HFF-Myc (cell line): ENCODE data around the gene KREMEN1.
"Not testable (repeated sequence)": the region's sequence is repeated elsewhere in the genome, so short reads cannot be mapped to it uniquely, and the experiment has no call there.

ENCODE experiments used
- DNase-seq: peaks from one replicate; pipeline ENCODE4 v3.0.0-alpha.2; 2011; ENCODE audit warnings: low read depth; ENCODE audit errors: extremely low read depth
- H3K4me3 ChIP-seq: replicated peaks from 2 replicates; pipeline ENCODE4 v1.5.1; 2011; ENCODE audit warnings: low read depth, mild to moderate bottlenecking, control low read depth, low read length
- CTCF ChIP-seq: IDR thresholded peaks from 2 replicates; pipeline ENCODE4 v1.5.1; 2012; ENCODE audit warnings: mild to moderate bottlenecking, low read depth, low read length, control low read depth; ENCODE audit errors: missing control alignments

Gene KREMEN1

GRCh38 chr22:29114392-29114791, 41.6 kb downstream of the KREMEN1 start:
- no peak overlapping the region for H3K4me3 ChIP-seq
- TF ChIP-seq CTCF = no peak
- no peak for DNase-seq

- TF ChIP-seq CTCF = no peak
- no peak for DNase-seq
- no peak overlapping the region for H3K4me3 ChIP-seq
These were observed 43.0 kb downstream of the KREMEN1 start for GRCh38 chr22:29115682-29116288.

- DNase-seq = no peak
- no peak overlapping the region for H3K4me3 ChIP-seq
These were observed 43.7 kb downstream of the KREMEN1 start for GRCh38 chr22:29116397-29117123.

GRCh38 chr22:29117799-29118477, 45.1 kb downstream of the KREMEN1 start:
- DNase-seq = no peak
- TF ChIP-seq CTCF = no peak
- no peak overlapping the region for H3K4me3 ChIP-seq

More at GRCh38 chr22:29116397-29117123, 43.7 kb downstream of the KREMEN1 start:
- TF ChIP-seq CTCF = no peak

- not testable (repeated sequence) for H3K4me3 ChIP-seq, DNase-seq
These were observed 47.5 kb downstream of the KREMEN1 start for GRCh38 chr22:29120098-29120912.

- no peak for TF ChIP-seq CTCF
- no peak for DNase-seq
These were observed 48.3 kb downstream of the KREMEN1 start for GRCh38 chr22:29121124-29121523.

GRCh38 chr22:29122041-29122440, 49.2 kb downstream of the KREMEN1 start:
- no peak for DNase-seq
- no peak for TF ChIP-seq CTCF

More at GRCh38 chr22:29121124-29121523, 48.3 kb downstream of the KREMEN1 start:
- H3K4me3 ChIP-seq = no peak overlapping the region

More at GRCh38 chr22:29122041-29122440, 49.2 kb downstream of the KREMEN1 start:
- H3K4me3 ChIP-seq = no peak overlapping the region
